NCI-H2107 (cell line): ENCODE data around the gene LZTR1.

Source experiments
- DNase-seq: peaks from one replicate; lab custom pipeline; 2025; lab: John Stamatoyannopoulos, UW

Gene LZTR1

DNA sequence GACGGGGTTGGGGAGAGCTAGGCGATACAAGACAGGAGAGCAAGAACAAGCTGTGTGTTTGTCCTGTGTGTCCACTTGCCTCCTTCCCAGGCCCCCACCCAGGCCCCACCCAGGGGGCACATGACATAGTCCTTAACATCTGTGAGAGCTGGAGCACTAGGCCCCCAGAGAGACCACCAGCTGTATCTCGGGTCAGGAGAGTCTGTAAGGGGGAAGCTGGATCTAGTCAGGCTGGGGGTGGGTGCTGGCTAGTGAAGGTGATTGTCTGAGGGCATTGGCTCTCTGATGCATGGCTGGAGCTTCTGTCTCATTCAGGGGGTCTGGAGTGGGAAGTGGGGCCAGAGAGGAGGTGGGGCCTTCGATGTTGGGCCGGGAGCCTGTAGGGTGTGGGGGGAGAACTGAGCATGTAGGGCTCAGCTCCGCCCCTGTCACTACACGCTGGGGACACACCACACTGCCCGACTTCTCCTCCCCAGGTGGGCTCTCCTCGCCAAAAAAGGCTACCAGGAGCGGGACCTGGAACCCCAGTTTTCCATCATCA lies 33.4 kb downstream of the LZTR1 start:
- no peak for DNase-seq

DNA sequence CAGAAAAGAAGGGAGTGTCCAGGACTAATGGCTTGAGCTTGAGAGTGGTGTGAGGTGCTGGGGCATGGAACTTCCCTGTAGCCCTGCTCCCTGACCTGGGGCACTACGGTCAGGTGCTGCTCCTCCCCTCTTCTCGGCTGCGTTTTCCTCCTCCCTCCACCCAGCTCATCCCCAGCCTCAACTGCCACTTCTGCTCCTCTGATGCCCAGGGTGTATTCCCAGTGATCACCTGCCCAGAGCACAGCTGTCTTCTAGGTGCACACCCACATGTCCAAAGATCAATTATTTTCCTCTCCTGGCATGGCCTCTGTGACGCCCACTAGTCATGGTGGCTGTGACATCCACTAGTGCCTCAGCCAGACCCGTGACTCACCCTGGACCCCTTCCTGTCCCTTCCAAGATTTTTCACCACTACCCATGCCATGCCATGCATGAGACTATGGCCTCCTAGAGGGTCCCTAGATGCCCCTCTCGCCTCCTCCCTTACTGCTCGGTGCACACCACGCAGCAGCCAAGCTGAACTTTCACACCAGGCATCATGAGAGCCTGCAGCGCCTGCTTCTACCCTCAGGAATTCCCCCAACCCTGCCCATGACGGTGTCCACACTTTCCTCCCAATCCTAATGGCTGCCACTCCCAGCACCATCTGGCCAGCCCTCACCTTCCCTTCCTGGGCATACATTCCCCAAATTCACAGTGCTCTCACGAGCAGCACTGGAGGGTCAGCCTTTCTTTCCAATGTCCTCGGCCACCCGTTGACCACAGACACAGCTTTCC lies 34.7 kb downstream of the LZTR1 start:
- DNase-seq, result no peak

DNA sequence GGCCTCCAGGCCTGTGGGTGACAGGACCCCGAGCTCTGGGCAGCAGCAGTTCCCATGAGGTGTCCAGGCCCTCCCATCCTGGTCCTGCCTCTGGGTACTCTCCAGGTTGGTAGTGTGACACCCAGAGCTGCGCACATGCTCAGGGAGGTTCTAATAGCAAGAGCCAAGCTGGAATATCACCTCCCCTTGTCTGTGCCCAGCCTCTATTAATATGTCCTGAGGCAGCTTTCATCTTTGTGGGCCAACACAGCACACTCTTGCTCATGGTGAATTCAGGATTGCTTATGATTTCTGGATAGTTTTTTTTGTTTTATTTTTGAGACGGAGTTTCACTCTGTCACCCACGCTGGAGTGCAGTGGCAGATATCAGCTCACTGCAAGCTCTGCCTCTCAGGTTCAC lies 36.2 kb downstream of the LZTR1 start:
- DNase-seq, result no peak

DNA sequence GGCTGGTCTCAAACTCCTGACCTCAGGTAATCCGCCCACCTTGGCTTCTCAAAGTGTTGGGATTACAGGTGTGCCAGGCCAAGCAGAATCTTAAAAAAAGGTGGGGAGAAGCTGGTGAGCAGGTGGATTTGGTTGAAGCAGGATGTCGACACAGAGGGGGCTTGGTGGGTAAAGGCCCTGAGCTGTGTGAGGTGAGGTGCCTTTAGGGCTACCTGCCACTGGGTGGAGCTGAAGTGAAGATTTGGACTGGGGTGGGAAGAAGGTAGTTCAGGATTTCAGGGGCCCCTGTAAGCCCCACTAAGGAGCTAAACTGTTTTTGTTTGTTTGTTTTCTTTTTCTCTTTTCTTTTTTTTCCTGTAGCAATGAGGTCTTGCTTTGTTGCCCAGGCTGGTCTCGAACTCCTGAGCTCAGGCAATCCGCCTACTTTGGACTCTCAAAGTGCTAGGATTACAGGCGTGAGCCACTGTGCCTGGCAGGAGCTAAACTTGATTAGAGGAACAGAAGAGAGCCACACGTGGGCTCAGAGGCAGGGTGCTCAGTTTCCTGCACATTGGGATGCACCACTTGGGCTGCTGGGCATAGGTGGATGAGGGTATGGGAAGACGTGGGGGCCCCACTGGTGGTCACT lies 38.8 kb downstream of the LZTR1 start:
- no peak for DNase-seq

DNA sequence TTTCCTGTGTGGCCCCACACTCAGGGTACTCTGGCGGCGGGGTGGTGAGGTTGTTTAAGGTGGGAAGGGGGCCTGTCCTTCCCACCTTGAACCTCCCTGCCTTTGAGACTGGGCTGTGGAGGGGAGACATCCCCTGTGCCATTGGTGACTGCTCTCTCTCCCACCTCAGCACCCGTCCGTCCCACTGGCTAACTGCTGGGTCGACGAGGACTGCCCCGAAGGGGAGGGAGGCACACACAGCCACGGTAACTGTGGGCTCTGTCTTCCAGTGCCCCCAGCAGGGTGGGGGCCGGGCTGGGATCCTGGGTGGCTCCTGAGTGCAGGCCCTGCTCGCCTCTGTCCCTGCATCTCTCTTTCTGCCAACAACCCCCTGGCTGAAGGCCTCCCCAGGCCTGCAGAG lies 40.4 kb downstream of the LZTR1 start:
- no peak for DNase-seq

DNA sequence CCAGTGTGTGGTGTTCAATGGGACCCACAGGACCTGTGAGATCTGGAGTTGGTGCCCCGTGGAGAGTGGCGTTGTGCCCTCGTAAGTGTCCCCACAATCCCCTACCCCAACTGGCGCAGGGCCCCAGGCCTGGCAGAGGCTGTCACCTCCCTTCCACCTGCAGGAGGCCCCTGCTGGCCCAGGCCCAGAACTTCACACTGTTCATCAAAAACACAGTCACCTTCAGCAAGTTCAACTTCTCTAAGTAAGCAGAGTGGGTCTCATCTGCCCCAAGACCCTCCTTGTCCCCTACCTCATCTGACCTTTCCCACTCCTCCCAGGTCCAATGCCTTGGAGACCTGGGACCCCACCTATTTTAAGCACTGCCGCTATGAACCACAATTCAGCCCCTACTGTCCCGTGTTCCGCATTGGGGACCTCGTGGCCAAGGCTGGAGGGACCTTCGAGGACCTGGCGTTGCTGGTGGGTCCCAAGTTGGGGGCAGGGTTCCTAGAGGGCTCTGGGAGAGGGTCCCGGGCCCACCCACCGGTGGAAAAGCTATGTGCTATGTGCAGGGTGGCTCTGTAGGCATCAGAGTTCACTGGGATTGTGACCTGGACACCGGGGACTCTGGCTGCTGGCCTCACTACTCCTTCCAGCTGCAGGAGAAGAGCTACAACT lies 41.0 kb downstream of the LZTR1 start:
- DNase-seq, result no peak

DNA sequence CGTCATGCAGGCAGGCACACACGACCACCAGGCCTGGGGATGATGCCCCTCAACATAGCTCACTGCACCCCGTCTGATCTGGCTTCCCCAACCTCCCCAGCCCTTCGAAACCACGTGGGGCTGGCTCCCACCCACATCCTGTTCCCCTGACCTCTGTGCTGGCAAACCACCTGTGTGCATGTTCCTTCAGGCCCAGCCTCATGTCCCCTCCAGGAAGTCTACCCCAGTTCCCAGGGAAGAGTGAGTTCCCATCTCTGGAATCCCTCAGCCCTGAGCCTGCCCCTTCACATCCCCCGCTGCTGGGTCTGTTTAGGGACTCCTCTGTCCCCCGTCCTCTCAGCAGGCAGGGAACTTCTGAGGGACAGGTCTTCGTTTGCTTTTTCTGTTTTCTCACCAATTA lies 43.2 kb downstream of the LZTR1 start:
- no peak for DNase-seq

DNA sequence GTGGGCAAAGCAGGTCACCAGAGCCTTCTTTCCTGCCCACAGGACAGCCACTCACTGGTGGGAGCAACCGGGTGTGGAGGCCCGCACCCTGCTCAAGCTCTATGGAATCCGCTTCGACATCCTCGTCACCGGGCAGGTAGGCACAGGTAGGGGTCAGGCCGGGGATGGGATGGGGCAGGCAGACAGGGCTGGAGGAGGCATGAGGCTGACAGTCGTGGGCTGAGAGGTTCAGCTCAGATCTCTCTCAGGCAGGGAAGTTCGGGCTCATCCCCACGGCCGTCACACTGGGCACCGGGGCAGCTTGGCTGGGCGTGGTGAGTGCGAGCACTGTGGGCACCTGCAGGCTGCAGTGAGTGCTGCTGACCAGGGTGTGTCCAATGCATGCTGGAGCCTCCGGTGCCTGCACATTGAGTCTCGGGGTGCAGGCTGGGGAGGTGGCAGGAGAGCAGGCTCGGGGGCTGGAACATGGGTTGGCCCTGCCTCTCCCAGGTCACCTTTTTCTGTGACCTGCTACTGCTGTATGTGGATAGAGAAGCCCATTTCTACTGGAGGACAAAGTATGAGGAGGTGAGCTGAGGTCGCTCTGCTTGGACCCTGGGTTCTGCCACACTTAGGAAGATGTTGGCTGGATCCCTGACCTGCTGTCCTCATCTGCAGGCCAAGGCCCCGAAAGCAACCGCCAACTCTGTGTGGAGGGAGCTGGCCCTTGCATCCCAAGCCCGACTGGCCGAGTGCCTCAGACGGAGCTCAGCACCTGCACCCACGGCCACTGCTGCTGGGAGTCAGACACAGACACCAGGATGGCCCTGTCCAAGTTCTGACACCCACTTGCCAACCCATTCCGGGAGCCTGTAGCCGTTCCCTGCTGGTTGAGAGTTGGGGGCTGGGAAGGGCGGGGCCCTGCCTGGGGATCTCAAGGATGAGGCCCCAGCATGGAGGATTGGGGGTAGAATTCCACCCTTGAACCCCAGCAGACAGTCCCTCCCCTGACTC lies 44.0 kb downstream of the LZTR1 start:
- no peak for DNase-seq

DNA sequence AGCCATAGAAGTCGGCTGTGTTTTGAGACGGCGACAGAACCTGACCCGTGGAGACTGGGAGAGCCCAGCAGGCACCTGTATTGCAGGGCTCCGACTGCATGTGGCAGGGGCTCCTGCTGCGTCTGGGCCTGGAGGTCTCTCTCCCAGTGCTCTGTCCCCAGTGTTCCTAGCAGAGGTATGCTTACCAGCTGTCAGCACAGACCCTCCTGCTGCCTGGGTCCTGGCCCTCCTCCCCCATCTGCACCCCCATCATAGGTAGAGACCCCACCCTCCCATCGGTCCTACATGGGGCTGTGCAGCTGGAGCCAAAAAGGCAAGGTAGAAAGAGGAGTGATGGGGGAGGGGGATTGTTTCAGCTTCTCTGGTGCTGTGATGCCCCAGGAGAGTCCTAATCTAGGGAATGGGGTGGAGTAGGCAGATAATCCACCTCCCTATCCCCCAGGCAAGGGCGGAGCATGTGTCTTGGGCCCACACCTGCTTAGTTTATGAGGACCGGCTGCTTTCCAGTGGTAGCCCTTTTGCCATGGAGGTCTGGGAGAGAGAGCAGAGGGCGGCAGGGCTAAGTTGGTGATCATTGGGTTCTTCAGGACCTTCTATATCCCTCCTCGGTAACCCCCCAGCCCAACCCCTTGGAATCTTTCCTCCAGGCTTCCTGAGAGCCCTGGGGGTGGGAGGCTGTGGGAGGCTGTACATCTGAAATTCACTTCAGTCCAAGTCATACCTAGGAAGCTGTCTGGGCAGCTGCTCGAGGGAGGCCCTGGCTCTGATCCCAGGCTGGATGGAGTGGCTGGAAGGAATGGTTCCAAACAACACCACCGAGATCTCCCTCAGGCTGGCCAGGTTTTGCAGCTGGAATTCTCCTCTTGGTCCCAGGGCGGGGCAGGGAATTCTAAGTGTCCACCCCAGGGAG lies 44.9 kb downstream of the LZTR1 start:
- no peak for DNase-seq

DNA sequence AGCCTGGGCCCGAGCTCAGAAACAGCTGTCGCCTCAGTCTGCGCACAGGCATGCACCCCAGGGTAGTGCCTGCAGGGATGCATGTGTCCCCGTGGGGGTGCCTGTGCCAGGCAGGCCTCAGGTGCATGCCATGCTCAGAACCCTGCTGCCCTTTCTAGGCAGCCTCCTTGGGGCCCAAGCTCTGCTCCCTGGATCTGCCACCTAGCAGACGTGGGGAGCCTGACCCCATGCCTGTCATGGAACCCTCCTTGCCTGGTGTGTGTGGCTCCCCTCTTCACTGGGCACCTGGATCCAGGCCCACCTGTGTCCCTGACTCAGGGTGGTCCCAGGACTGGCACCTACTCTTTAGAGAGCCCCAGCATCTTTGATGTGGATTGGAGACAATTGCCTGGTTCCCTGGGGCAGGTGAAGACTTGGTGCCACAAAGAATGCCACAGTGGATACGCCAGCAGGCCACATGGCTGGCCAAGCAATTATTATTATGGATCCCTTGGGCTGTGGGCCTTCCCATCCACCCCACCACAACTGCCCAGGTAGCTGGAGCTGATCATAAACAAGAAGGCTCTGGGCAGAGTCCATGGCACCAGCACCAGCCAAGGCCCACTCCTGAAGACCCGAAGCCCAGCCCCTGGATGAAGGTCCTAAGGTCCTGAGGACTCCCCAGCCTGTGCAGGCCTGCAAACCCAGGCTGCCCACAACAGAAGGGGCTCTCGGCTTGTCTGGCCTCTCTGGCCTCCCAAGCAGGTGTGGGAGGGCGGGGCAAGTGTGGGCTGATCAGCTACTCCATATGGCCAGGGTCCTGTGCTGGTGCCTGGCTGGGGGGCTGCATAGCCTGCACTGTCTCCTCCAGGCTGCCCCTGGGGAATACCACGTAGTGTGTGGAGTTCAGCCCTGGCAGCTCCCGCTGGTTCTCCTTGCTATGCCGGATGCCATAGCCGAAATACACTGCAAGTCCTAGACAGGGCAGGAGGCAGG lies 46.5 kb downstream of the LZTR1 start:
- DNase-seq, result no peak

DNA sequence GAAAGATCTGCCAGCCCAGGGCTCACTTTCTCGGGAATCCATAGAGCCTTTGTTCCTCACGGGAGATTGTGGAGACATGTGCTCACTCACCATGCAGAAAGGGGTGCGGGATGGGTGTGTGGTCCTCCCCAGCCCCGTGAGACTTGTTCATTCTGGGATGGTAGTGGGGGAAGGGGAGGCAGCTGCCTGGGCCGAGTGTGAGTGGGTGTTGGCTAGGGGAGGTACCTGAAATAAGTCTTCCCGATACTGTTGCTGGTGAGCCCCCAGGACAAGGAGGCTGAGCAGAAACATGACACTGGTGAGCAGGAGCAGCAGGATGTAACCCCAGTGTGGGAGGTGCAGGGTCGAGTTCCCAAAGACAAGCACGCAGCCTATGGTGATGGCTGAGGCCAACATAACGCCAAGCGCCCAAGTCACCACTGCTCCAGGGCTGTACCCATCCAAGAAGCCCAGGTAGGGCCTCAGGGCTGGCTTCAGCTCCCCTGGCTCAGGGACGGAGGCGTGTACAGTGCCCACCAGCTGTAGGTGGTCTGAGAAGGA lies 47.5 kb downstream of the LZTR1 start:
- DNase-seq, result no peak

DNA sequence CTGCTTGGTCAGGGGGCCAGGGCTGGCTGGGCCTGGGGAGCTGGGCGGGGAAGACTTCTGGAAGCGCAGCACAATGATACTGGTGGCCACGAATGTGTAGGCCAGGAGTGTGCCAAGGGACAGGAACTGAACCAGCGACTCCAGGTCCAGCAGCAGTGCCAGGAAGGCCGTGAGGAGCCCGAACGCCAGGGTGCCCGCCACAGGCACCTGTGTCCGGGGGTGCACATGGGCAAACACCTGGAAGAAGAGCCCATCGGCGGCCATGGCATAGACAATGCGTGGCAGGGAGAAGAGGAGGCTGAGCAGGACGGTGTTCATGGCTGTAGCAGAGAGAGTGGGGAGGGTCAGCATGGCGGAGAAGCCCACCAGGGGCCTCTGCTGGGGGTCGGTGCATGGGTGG lies 47.9 kb downstream of the LZTR1 start:
- no peak for DNase-seq

DNA sequence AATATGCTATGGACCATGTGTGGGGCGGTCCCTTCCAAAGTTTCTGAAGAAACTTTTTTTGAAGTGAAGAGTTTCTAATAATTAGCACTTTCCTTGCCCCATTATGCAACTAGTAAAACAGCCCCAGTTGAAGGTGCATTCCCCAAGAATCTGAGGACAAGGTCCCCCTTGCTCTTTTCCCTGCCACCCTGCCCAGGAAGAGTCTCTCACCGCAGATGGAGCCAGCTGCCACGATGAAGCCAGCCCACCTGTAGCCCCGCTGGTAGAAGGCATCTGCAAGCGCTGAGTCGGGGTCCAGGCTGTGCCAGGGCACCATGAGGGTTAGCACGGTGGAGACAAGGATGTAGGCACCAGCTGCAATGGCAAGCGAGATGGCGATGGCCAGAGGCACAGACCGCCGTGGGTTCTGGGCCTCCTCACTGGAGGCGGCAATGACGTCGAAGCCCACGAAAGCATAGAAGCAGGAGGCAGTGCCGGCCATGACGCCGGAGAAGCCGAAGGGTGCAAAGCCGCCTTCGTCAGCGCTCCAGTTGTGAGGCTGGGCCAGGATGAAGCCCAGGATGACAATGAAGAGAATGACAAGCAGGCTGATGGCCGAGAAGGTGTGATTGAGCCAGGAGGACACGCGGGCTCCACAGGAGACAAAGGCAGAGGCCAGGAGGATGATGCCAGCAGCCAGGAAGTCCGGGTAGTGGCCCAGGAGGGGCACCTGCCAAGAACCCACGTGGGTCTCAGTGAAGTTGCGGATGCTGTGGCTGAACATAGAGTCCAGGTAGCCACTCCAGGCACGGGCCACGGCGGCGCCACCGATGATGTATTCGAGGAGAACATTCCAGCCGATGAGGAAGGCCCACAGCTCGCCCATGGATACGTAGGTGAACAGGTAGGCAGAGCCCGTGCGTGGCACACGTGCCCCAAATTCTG lies 48.8 kb downstream of the LZTR1 start:
- DNase-seq, result no peak

DNA sequence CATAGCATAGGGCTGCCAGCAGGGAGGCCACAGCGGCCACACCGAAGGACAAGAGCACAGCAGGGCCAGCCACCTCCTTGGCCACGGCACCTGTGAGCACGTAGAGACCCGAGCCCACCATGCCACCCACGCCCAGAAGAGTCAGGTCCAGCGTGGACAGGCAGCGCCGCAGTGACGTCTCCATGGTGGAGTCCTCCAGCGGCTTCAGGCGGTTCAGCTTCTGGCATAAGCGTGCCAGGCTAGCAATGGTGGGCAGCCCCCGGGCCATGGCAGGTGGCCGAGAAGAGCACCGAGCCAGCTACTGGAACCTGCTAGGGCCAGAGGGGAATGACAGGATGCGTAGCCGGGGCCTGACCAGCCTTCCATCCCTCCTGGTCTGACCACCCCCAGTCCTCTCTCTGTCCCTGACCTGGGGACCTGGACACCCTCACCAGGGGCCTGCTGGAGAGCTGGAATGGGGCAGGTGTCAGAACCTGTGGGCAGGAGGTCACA lies 49.5 kb downstream of the LZTR1 start:
- DNase-seq, result no peak

DNA sequence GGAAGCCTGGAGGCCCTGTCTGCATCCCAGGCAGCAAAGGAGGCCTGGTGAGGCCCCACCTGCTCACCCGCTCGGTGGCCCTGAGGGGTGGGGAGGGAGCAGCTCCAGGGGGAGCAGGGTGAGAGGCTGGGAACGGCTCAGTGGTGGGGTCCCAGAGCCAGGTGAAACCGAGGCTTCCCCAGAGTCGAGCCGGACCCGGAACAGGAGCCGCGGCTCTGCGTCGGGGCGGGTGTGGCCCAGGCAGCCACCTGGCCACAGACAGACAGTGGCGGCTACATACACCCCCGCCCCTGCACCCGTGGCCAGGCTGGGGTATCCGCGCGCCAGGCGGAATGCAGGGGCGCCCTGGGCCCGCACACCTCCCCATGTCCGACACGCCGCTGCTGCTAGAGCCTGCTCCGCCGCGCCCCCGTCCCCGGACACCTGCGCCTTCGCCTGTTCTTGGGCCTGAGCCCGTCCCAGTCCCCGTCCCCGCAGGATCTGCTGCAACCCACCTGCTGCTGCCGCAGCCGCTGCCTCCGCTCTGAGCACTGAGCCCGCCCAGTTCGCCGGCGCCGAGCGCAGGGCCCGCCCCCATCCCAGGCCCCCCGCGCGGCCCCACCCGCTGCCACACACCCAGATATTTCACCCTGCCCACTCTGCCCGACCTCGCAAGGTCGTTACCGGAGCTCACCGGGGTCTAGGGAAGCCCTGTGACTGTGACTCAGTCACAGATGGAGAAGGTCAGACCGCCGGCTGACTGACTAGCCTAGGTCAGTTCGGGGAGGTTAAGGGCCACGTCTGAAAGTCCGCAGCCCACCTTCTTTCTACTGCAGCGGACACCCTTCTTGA lies 50.2 kb downstream of the LZTR1 start, which contains the start of gene SLC7A4:
Gene SLC7A4, minus strand, starts transcription at position 525 of the 831 bp plus-strand sequence. CDS start 749 bp downstream, outside the sequence.
- DNase-seq, result no peak

DNA sequence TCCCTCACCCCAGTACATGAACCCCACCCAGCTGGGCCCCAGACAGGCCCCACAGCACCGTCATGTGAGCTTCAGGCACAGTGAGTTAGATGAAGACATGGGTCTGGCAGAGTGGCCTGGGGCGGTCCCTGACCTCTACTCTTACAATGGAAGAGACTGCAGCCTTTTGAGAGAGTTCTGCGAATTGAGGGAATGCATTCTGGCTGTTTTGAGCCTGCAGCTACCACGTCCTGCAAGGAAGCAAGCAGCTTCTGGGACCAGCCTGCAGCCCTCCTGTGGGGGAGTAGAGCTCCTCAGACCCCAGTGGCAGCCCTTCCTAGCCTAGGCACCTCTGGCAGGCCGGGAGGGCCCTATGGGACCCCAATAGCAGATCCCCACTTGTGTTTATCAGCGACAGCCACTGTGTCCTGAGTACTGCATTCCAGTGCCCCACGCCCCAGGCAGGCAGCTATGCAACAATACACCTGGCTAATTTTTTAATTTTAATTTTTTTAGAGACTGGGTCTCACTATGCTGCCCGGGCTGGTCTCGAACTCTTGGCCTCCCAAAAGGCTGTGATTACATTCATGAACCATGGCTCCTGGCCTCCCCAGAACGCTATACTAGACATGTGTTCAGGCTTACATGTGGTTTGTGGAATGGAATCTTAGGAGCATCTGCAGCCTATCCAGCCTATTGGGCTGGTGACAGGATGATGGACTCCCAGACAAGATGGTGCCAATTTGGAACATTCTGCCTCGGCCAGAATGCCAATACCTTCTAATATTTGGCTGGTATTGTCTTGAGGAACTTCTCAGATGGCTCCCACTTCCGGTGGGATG lies 51.0 kb downstream of the LZTR1 start:
- DNase-seq, result no peak
